Neural cell (in vitro differentiated cells): ENCODE data around the gene SERPINA3. TPM values are rescaled to one million over a fixed set of nuclear protein-coding genes. Genes with fewer than 3 reads are reported as not detected.

Source experiments
- H2AFZ ChIP-seq: fragments of 200-600, 300-800 bp; sonication (generic), shearing (Covaris generic); 2 replicates; pipeline ENCODE4 v1.6.0; 2014; ENCODE audit warnings: low read depth, mild to moderate bottlenecking, antibody characterized with exemption, low read length, moderate library complexity
- H3F3A ChIP-seq: fragments of 200-600 bp; shearing (Covaris generic); 2 replicates; pipeline ENCODE4 v1.6.1; 2016; ENCODE audit warnings: mild to moderate bottlenecking, moderate library complexity, mixed read lengths, antibody characterized with exemption, low read length; ENCODE audit not compliant: insufficient read depth, poor library complexity, severe bottlenecking
- H3K27ac ChIP-seq: fragments of 200-600, 300-800 bp; sonication (generic), shearing (Covaris generic); 2 replicates; pipeline ENCODE4 v1.5.1; 2014; ENCODE audit warnings: mild to moderate bottlenecking, low read length, moderate library complexity
- H3K27me3 ChIP-seq: fragments of 300-800, 200-600 bp; sonication (generic), shearing (Covaris generic); 2 replicates; pipeline ENCODE4 v1.6.0; 2014; ENCODE audit warnings: mild to moderate bottlenecking, low read depth, low read length, moderate library complexity; ENCODE audit not compliant: insufficient read depth
- H3K36me3 ChIP-seq: fragments of 300-800, 200-600 bp; sonication (generic), shearing (Covaris generic); 2 replicates; pipeline ENCODE4 v1.5.1; 2014; ENCODE audit warnings: mild to moderate bottlenecking, antibody characterized with exemption, low read length, moderate library complexity; ENCODE audit not compliant: insufficient read depth
- H3K4me2 ChIP-seq: fragments of 300-800, 200-600 bp; sonication (generic), shearing (Covaris generic); 2 replicates; pipeline ENCODE4 v1.6.0; 2014; ENCODE audit warnings: mild to moderate bottlenecking, low read length
- H3K4me3 ChIP-seq: fragments of 300-800, 200-600 bp; sonication (generic), shearing (Covaris generic); 2 replicates; pipeline ENCODE4 v1.5.1; 2014; ENCODE audit warnings: mild to moderate bottlenecking, low read length, moderate library complexity
- H3K79me2 ChIP-seq: fragments of 200-600 bp; shearing (Covaris generic); replicated peaks from 2 replicates; pipeline ENCODE4 v1.6.0; 2014; ENCODE audit warnings: mild to moderate bottlenecking, low read length, moderate library complexity; ENCODE audit not compliant: insufficient read depth
- H3K9ac ChIP-seq: fragments of 300-800, 200-600 bp; sonication (generic), shearing (Covaris generic); 2 replicates; pipeline ENCODE4 v1.6.1; 2016; ENCODE audit warnings: mild to moderate bottlenecking, low read length, mixed read lengths
- H3K9me2 ChIP-seq: fragments of 200-600 bp; shearing (Covaris generic); 2 replicates; pipeline ENCODE4 v1.6.1; 2016; ENCODE audit warnings: mild to moderate bottlenecking, low read length, mixed read lengths; ENCODE audit not compliant: insufficient read depth
- H3K9me3 ChIP-seq: fragments of 200-600, 300-800 bp; sonication (generic), shearing (Covaris generic); 2 replicates; pipeline ENCODE4 v1.6.1; 2016; ENCODE audit warnings: mild to moderate bottlenecking, mixed run types, low read length, moderate library complexity, mixed read lengths
- H4K20me1 ChIP-seq: fragments of 200-600 bp; shearing (Covaris generic); 2 replicates; pipeline ENCODE4 v1.6.1; 2016; ENCODE audit warnings: mild to moderate bottlenecking, mixed run types; ENCODE audit not compliant: insufficient read depth
- CTCF ChIP-seq: fragments of 450-650 bp; IDR thresholded peaks from 2 replicates; pipeline ENCODE4 v1.5.1; 2014; ENCODE audit warnings: antibody characterized with exemption, mild to moderate bottlenecking, moderate library complexity; ENCODE audit not compliant: poor library complexity, severe bottlenecking
- EP300 ChIP-seq: fragments of 450-650 bp; conservative IDR thresholded peaks from 2 replicates; pipeline ENCODE4 v1.6.1; 2014; ENCODE audit warnings: antibody characterized with exemption, mild to moderate bottlenecking, moderate library complexity; ENCODE audit not compliant: poor library complexity, severe bottlenecking
- EZH2 ChIP-seq: fragments of 200-600, 300-800 bp; shearing (Covaris generic), sonication (generic); IDR thresholded peaks from 2 replicates; pipeline ENCODE4 v1.6.1; 2014; ENCODE audit warnings: antibody characterized with exemption, low read length, borderline replicate concordance, mild to moderate bottlenecking; ENCODE audit not compliant: insufficient read depth, poor library complexity, severe bottlenecking
- MXI1 ChIP-seq: fragments of 450-650 bp; conservative IDR thresholded peaks from 2 replicates; pipeline ENCODE4 v1.6.1; 2014; ENCODE audit warnings: antibody characterized with exemption, mild to moderate bottlenecking; ENCODE audit not compliant: poor library complexity, severe bottlenecking
- POLR2AphosphoS5 ChIP-seq: IDR thresholded peaks from 2 replicates; pipeline ENCODE4 v1.6.1; 2012
- RAD21 ChIP-seq: fragments of 450-650 bp; conservative IDR thresholded peaks from 2 replicates; pipeline ENCODE4 v1.6.1; 2014; ENCODE audit warnings: antibody characterized with exemption, mild to moderate bottlenecking, moderate library complexity
- REST ChIP-seq: IDR thresholded peaks from 2 replicates; pipeline ENCODE4 v1.6.1; 2012; ENCODE audit warnings: borderline replicate concordance
- SMC3 ChIP-seq: fragments of 450-650 bp; conservative IDR thresholded peaks from 2 replicates; pipeline ENCODE4 v1.6.1; 2014; ENCODE audit warnings: antibody characterized with exemption, mild to moderate bottlenecking, moderate library complexity; ENCODE audit not compliant: poor library complexity
- TAF1 ChIP-seq: IDR thresholded peaks from 2 replicates; pipeline ENCODE4 v1.6.1; 2012; ENCODE audit warnings: low read depth
- polyA plus RNA-seq: library from polyadenylated mRNA; depleted of rRNA; stranded (reverse); fragments of >200 nt; gene quantifications from 2 replicates; pipeline ENCODE4 v1.2.3, GENCODE V29; 2014

SERPINA3 gene
- polyA plus RNA-seq, 1 donor from 2014 or later: not detected

GRCh38 chr14:94613720-94614644, 1.8 kb downstream of the SERPINA3 start:
- Histone ChIP-seq H3K27ac (no peak overlapping the region), H2AFZ (no peak overlapping the region), H3F3A (no peaks in the 10 kb centered on the region), H3K79me2 (no peaks in the 10 kb centered on the region), H3K9ac (no peak overlapping the region), H3K9me2 (no peaks in the 10 kb centered on the region), H3K36me3 (no peaks in the 10 kb centered on the region), H3K27me3 (no peaks in the 10 kb centered on the region), H3K4me2 (no peak overlapping the region), H3K4me3 (no peak overlapping the region), H3K9me3 (peaks cover 6% of the 10 kb centered on the region), H4K20me1 (no peaks in the 10 kb centered on the region)
- no peak for TF ChIP-seq REST
- no peak for TF ChIP-seq POLR2AphosphoS5
- TF ChIP-seq EP300: no peak
- no peak for TF ChIP-seq TAF1
- TF ChIP-seq EZH2: no peak
- no peak for TF ChIP-seq MXI1
- TF ChIP-seq RAD21: no peak
- no peak for TF ChIP-seq SMC3
- no peak for TF ChIP-seq CTCF

- Histone ChIP-seq H3K4me2 (no peak overlapping the region), H3K79me2 (no peaks in the 10 kb centered on the region), H3K27me3 (no peaks in the 10 kb centered on the region), H4K20me1 (no peaks in the 10 kb centered on the region), H3K27ac (no peak overlapping the region), H3K36me3 (no peaks in the 10 kb centered on the region), H3K9me2 (no peaks in the 10 kb centered on the region), H3K9me3 (peaks cover 10% of the 10 kb centered on the region), H3K9ac (no peak overlapping the region), H2AFZ (no peak overlapping the region), H3K4me3 (no peak overlapping the region), H3F3A (no peaks in the 10 kb centered on the region)
- no peak for TF ChIP-seq MXI1
- TF ChIP-seq POLR2AphosphoS5: no peak
- no peak for TF ChIP-seq REST
- TF ChIP-seq CTCF: no peak
- no peak for TF ChIP-seq EP300
- no peak for TF ChIP-seq RAD21
- TF ChIP-seq TAF1: no peak
- no peak for TF ChIP-seq SMC3
- no peak for TF ChIP-seq EZH2
Observed at GRCh38 chr14:94614802-94615201, 2.6 kb downstream of the SERPINA3 start.
